Stomach (tissue), 4 donors: ENCODE results near the gene DNAJB8.

Experiments
- CTCF ChIP-seq, 7 experiments: fragments of 450-650 bp in 4 of 7; fragments of 200-600 bp in 3 of 7; sonication (generic) in 3 of 7; IDR thresholded peaks; one replicate each; pipeline ENCODE4 v1.5.1; 2016 to 2019; ENCODE audit warnings: antibody characterized with exemption in 7 of 7, control low read depth in 2 of 7, mild to moderate bottlenecking in 1 of 7
- EP300 ChIP-seq: sonication (generic); formaldehyde crosslinking; IDR thresholded peaks from one replicate; pipeline ENCODE4 v1.6.1; 2017; ENCODE audit warnings: antibody characterized with exemption
- POLR2A ChIP-seq, 4 donors: fragments of 450-650 bp; IDR thresholded peaks; one replicate each; pipeline ENCODE4 v1.6.1; 2016; ENCODE audit warnings: antibody characterized with exemption in 4 of 4, control low read depth in 2 of 4, mild to moderate bottlenecking in 1 of 4, moderate library complexity in 1 of 4
- POLR2AphosphoS5 ChIP-seq, 3 donors: sonication (generic); formaldehyde crosslinking; IDR thresholded peaks; one replicate each; pipeline ENCODE4 v1.6.1; 2016; ENCODE audit warnings: antibody characterized with exemption in 3 of 3

- TF ChIP-seq POLR2A (IDR thresholded peaks at IDR 0.05): no peak
- TF ChIP-seq CTCF (IDR thresholded peaks at IDR 0.05): no peak
- no peak for TF ChIP-seq EP300
- no peak for TF ChIP-seq POLR2AphosphoS5 (IDR thresholded peaks at IDR 0.05)
Observed at GRCh38 chr3:128447561-128448013, 19.1 kb downstream of the DNAJB8 start.
